Naive thymus-derived CD8-positive, alpha-beta T cell (primary cell): Measurements from ENCODE around the gene TFDP2. TPM values are rescaled to one million over a fixed set of nuclear protein-coding genes. Genes with fewer than 3 reads are reported as not detected.
"Not testable (repeated sequence)": the region's sequence is repeated elsewhere in the genome, so short reads cannot be mapped to it uniquely, and the experiment has no call there.

Experiments used
- ATAC-seq, 2 donors: fragments of 150-1000 bp; cut with Tn5 transposase in 1 of 2; sonication (Bioruptor Pico), chemical (Tn5 transposase) in 1 of 2; 1 replicate in 1 of 2; 2 replicates in 1 of 2; pipeline ENCODE4 v1.10.0; 2021; ENCODE audit warnings: mild to moderate bottlenecking in 2 of 2, moderate library complexity in 2 of 2
- POLR2A ChIA-PET: fragments of 350-600 bp; sonication (Branson Sonifier 250); formaldehyde crosslinking; loops from one replicate; lab custom pipeline; 2021; ENCODE audit warnings: antibody characterized with exemption; lab: Charles Lee
- DNase-seq, 10 donors: peaks; one replicate each; pipeline versions ENCODE4 v3.0.0 to v3.0.0-alpha.2; 2020 to 2022
- H3K27ac Mint-ChIP-seq, 10 donors: one replicate each; pipeline ENCODE4 v1.8.0; 2020 to 2022; ENCODE audit warnings: mild to moderate bottlenecking in 10 of 10, mixed read lengths in 10 of 10, moderate library complexity in 4 of 10, inconsistent platforms in 1 of 10
- H3K27me3 Mint-ChIP-seq, 5 donors: one replicate each; pipeline ENCODE4 v1.8.0; 2021 to 2022; ENCODE audit warnings: mixed read lengths in 5 of 5
- H3K36me3 Mint-ChIP-seq, 3 donors: one replicate each; pipeline ENCODE4 v1.8.0; 2020 to 2022; ENCODE audit warnings: mixed read lengths in 3 of 3, mild to moderate bottlenecking in 2 of 3, inconsistent platforms in 1 of 3
- H3K4me1 Mint-ChIP-seq, 4 donors: one replicate each; pipeline ENCODE4 v1.8.0; 2021 to 2022; ENCODE audit warnings: mixed read lengths in 4 of 4
- H3K4me3 Mint-ChIP-seq, 10 donors: one replicate each; pipeline ENCODE4 v1.8.0; 2020 to 2022; ENCODE audit warnings: mild to moderate bottlenecking in 10 of 10, mixed read lengths in 10 of 10, moderate library complexity in 6 of 10, inconsistent platforms in 1 of 10
- H3K9me3 Mint-ChIP-seq, 9 donors: one replicate each; pipeline ENCODE4 v1.8.0; 2020 to 2022; ENCODE audit warnings: mixed read lengths in 9 of 9, mild to moderate bottlenecking in 3 of 9, inconsistent platforms in 1 of 9, moderate library complexity in 1 of 9
- polyA plus RNA-seq, 3 donors: library from polyadenylated mRNA; unstranded; fragments of 300-500 nt; fragmentation: Illumina TruSeq; gene quantifications; one replicate each; pipeline ENCODE4 v1.2.3, GENCODE V29; 2021
- total RNA-seq, 8 experiments: library from RNA in 2 of 8; stranded (reverse) in 2 of 8; gene quantifications; one replicate each; pipeline ENCODE4 v1.2.3 and lab custom pipeline; 2021 to 2026

TFDP2 gene
- total and polyA plus RNA-seq, 5 experiments from 2014 or later: 25.6 to 44.3 (median 30.9) TPM

GRCh38 chr3:142150271-142150670 is 927 bp upstream of the TFDP2 start:
- Mint-ChIP-seq H3K27ac (peak overlapping the region in 7 of 10 donors; percentile 84 to 93 (median 91)), H3K36me3 (no peaks in the 10 kb centered on the region)
- POLR2A ChIA-PET: no interaction called here

DNA sequence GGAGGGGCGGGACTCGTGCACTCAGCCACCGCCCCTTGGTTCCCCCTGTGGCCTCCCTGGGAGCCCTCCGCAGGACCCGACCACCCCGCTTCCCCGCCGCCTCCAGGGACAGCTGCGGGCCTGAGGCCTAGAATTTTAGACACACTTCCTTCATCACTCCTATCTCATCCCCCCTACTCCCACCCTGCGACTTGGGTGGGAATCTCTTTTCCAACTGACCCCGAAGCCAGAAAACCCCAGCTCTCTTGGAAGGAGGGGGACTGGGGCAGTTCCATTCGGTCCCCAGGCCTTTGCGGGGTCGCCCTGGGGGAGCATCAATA is 289 bp upstream of the TFDP2 start:
- no peaks in the 10 kb centered on the region for H3K27me3 Mint-ChIP-seq
- POLR2A ChIA-PET: no interaction called here

More at GRCh38 chr3:142150271-142150670, 927 bp upstream of the TFDP2 start:
- H3K4me3 Mint-ChIP-seq: peak overlapping the region; percentile 24 to 95 (median 86)
- H3K4me1 Mint-ChIP-seq: peaks cover 13 to 28% (median 21%) of the 10 kb centered on the region in 4 donors
- DNase-seq (peak in 1 of 10 donors; percentile 58), ATAC-seq (no peak)
- H3K9me3 Mint-ChIP-seq: no peaks in the 10 kb centered on the region
- H3K27me3 Mint-ChIP-seq: no peaks in the 10 kb centered on the region

DNA sequence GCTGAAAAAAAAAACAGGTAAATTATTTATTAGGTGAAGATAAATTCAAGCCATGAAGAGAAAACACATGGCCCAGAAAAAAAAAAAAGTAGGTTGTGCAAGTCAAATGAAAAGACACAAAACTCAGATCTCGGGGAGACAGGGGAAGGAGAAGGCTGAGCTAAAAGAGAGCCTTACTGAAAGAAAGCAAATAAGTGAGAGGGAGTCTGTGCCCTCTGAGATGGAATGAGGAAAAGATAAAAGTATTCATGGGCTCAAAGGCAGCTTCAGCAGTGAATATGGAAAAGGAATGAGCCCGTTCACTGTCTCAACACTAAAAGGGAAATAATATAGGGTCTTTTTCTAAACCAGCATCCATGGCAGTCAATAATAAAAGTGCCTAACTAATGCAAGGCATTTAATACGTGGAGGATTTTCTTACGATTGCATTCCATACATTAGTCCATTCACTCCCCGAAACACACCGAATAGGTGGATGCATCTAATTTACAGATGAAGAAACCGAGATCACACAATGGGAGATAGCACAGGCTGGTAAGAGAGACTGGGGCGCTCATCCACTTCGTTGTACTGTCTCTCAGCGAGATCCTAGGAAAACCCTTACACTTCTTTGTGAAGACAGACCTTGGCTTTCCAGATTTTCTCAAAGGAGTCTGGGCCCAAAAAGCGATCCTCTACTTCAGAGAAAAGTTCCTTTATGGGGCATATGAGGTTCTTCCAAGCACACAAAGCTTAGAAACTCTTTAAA is 1.1 kb downstream of the TFDP2 start:
- H3K4me1 Mint-ChIP-seq: peaks cover 19 to 36% (median 31%) of the 10 kb centered on the region in 4 donors
- POLR2A ChIA-PET: interaction anchor here (0.6 to 0.7 kb wide), 2 partner anchors 975 to 1604 kb away, joined by 3 read pairs; no protein-coding TSS in a partner anchor
- no peak for ATAC-seq
- no peaks in the 10 kb centered on the region for H3K27me3 Mint-ChIP-seq
- DNase-seq: no peak
- H3K4me3 Mint-ChIP-seq: peak overlapping the region; percentile 82 to 95 (median 92)
- H3K9me3 Mint-ChIP-seq: no peaks in the 10 kb centered on the region
- peak overlapping the region in 9 of 10 donors; percentile 79 to 92 (median 89) for H3K27ac Mint-ChIP-seq
- peaks cover 0 to 5% (median 0%) of the 10 kb centered on the region in 3 donors for H3K36me3 Mint-ChIP-seq

More for the DNA sequence above, 289 bp upstream of the TFDP2 start:
- Mint-ChIP-seq H3K4me1 (peaks cover 18 to 34% (median 27%) of the 10 kb centered on the region in 4 donors), H3K36me3 (no peaks in the 10 kb centered on the region), H3K9me3 (no peaks in the 10 kb centered on the region), H3K27ac (peak overlapping the region; percentile 40 to 93 (median 90)), H3K4me3 (peak overlapping the region; percentile 82 to 95 (median 88))
- DNase-seq (no peak), ATAC-seq (no peak)

- H3K4me1 Mint-ChIP-seq: peaks cover 23 to 44% (median 34%) of the 10 kb centered on the region in 4 donors
- DNase-seq, H3K27me3 Mint-ChIP-seq, H3K4me3 Mint-ChIP-seq, ATAC-seq, H3K9me3 Mint-ChIP-seq: not testable (repeated sequence)
- POLR2A ChIA-PET: interaction anchor here (0.6 kb wide), 1 partner anchor 440 kb away, joined by 4 read pairs; no protein-coding TSS in a partner anchor
- H3K27ac Mint-ChIP-seq: peak overlapping the region in 1 of 10 donors; percentile 74
- peaks cover 0 to 18% (median 13%) of the 10 kb centered on the region in 3 donors for H3K36me3 Mint-ChIP-seq
These were observed 4.8 kb downstream of the TFDP2 start for GRCh38 chr3:142144587-142144986.

GRCh38 chr3:142140608-142141285 is 8.6 kb downstream of the TFDP2 start:
- DNase-seq, POLR2A ChIA-PET, H3K27me3 Mint-ChIP-seq, ATAC-seq, H3K27ac Mint-ChIP-seq, H3K9me3 Mint-ChIP-seq, H3K4me3 Mint-ChIP-seq: not testable (repeated sequence)
- H3K4me1 Mint-ChIP-seq: peaks cover 11 to 23% (median 17%) of the 10 kb centered on the region in 4 donors
- H3K36me3 Mint-ChIP-seq: peaks cover 0 to 20% (median 17%) of the 10 kb centered on the region in 3 donors

DNA sequence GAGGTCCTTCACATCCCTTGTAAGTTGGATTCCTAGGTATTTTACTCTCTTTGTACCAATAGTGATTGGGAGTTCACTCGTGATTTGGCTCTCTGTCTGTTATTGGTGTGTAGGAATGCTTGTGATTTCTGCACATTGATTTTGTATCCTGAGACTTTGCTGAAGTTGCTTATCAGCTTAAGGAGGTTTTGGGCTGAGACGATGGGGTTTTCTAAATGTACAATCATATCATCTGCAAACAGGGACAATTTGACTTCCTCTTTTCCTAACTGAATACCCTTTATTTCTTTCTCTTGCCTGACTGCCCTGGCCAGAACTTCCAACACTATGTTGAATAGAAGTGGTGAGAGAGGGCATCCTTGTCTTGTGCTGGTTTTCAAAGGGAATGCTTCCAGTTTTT is 12.3 kb downstream of the TFDP2 start:
- H3K27ac Mint-ChIP-seq: not testable (repeated sequence)

GRCh38 chr3:142134799-142135325 is 14.5 kb downstream of the TFDP2 start:
- Mint-ChIP-seq H3K4me3 (no peak overlapping the region), H3K4me1 (peaks cover 0 to 8% (median 6%) of the 10 kb centered on the region in 4 donors), H3K9me3 (no peaks in the 10 kb centered on the region), H3K27me3 (no peaks in the 10 kb centered on the region), H3K36me3 (peaks cover 0 to 12% (median 3%) of the 10 kb centered on the region in 3 donors), H3K27ac (no peak overlapping the region)
- POLR2A ChIA-PET: interaction anchor here (0.6 kb wide), 1 partner anchor 765 kb away, joined by 3 read pairs; no protein-coding TSS in a partner anchor
- DNase-seq: no peak
- ATAC-seq: no peak

More for the DNA sequence above, 12.3 kb downstream of the TFDP2 start:
- POLR2A ChIA-PET, DNase-seq, H3K4me1 Mint-ChIP-seq, H3K4me3 Mint-ChIP-seq, H3K27me3 Mint-ChIP-seq, H3K9me3 Mint-ChIP-seq, ATAC-seq: not testable (repeated sequence)
- H3K36me3 Mint-ChIP-seq: peaks cover 0 to 16% (median 11%) of the 10 kb centered on the region in 3 donors

DNA sequence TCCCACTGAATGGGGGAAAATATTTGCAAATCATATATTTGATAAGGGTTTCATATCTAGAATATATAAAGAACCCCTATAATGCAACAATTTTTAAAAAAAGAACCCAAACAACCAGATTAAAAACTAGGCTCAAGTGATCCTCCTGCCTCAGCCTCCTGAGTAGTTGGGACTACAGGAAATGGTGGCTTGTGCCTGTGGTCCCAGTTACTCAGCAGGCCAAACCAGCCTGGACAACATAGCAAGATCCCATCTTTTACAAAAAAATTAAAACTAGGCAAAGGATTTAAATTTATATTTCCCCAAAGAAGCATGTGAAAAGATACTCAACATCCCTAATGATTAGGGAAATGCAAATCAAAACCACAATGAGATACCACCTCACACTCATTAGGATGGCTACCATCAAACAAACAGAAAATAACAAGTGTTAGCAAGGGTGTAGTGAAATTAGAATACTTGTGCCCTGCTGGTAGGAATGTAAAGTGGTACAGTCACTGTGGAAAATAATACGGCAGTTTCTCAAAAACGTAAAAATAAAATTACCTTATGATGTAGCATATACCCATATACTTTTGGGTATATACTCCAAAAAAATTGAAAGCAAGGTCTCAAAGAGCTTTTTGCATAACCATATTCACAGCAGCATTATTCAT is 19.7 kb downstream of the TFDP2 start:
- Mint-ChIP-seq H3K9me3 (no peaks in the 10 kb centered on the region), H3K27me3 (no peaks in the 10 kb centered on the region), H3K4me1 (peaks cover 2 to 22% (median 5%) of the 10 kb centered on the region in 4 donors), H3K4me3 (no peak overlapping the region), H3K36me3 (peaks cover 0 to 7% (median 0%) of the 10 kb centered on the region in 3 donors), H3K27ac (no peak overlapping the region)
- POLR2A ChIA-PET: no interaction called here
- no peak for DNase-seq
- no peak for ATAC-seq

- ATAC-seq (no peak), DNase-seq (no peak)
- peaks cover 2 to 20% (median 5%) of the 10 kb centered on the region in 4 donors for H3K4me1 Mint-ChIP-seq
- no peaks in the 10 kb centered on the region for H3K27me3 Mint-ChIP-seq
- peak overlapping the region in 1 of 10 donors; percentile 34 for H3K27ac Mint-ChIP-seq
- peaks cover 0 to 7% (median 0%) of the 10 kb centered on the region in 3 donors for H3K36me3 Mint-ChIP-seq
- POLR2A ChIA-PET: no interaction called here
- H3K9me3 Mint-ChIP-seq: no peaks in the 10 kb centered on the region
- peak overlapping the region in 1 of 10 donors; percentile 36 for H3K4me3 Mint-ChIP-seq
These were observed 21.2 kb downstream of the TFDP2 start for GRCh38 chr3:142127941-142128658.

DNA sequence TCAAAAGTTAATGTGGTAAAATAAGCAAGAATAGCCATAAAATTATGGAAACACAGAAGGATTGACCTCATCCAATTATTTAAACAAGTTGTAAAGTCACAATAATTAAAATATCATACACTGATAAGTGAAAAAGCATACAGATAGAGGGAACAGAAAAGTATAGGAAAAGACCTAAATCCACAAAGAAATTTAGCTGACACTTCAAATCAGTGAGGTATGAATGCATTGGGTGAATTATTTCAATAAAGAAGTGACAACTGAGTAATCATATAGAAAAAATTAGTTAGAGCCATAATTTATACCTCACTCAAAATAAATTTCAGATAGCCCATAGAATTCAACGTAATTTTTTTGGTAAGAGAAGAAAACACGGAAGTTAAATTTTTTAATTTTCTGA is 25.1 kb downstream of the TFDP2 start:
- Mint-ChIP-seq H3K36me3 (peaks cover 0 to 2% (median 0%) of the 10 kb centered on the region in 3 donors), H3K27ac (no peak overlapping the region), H3K9me3 (no peaks in the 10 kb centered on the region), H3K4me1 (peaks cover 4 to 16% (median 7%) of the 10 kb centered on the region in 4 donors), H3K4me3 (no peak overlapping the region), H3K27me3 (no peaks in the 10 kb centered on the region)
- DNase-seq (no peak), ATAC-seq (no peak)
- POLR2A ChIA-PET: no interaction called here

- H3K27me3 Mint-ChIP-seq: no peaks in the 10 kb centered on the region
- DNase-seq: no peak
- no peak for ATAC-seq
- H3K4me1 Mint-ChIP-seq: peaks cover 6 to 16% (median 13%) of the 10 kb centered on the region in 4 donors
- no peak overlapping the region for H3K27ac Mint-ChIP-seq
- POLR2A ChIA-PET: no interaction called here
- no peak overlapping the region for H3K4me3 Mint-ChIP-seq
- H3K36me3 Mint-ChIP-seq: no peaks in the 10 kb centered on the region
- no peaks in the 10 kb centered on the region for H3K9me3 Mint-ChIP-seq
These were observed 28.6 kb downstream of the TFDP2 start for GRCh38 chr3:142120707-142121106.

- Mint-ChIP-seq H3K27ac (no peak overlapping the region), H3K4me1 (peaks cover 6 to 16% (median 13%) of the 10 kb centered on the region in 4 donors), H3K27me3 (no peaks in the 10 kb centered on the region), H3K36me3 (no peaks in the 10 kb centered on the region), H3K4me3 (no peak overlapping the region), H3K9me3 (no peaks in the 10 kb centered on the region)
- DNase-seq: no peak
- no peak for ATAC-seq
- POLR2A ChIA-PET: no interaction called here
These were observed 30.4 kb downstream of the TFDP2 start for GRCh38 chr3:142118911-142119310.
